ENCODE data around the gene ARHGAP19. TPM values are rescaled to one million over a fixed set of nuclear protein-coding genes. Genes with fewer than 3 reads are reported as not detected.
A peak's percentile ranks its signal among the peaks of the same experiment; 100 is the strongest.

The ARHGAP19 gene
- total RNA-seq, 1 experiment from 2014 or later = 11.2 TPM

GRCh38 chr10:97333351-97333600 lies 40.8 kb upstream of the ARHGAP19 start:
- Histone ChIP-seq H4K20me1 (ENCODE audit: insufficient read depth) (peaks cover 5% of the 10 kb centered on the region; the same call in 1 of the 2 replicates), H3K36me3 (ENCODE audit: low read depth) (no peaks in the 10 kb centered on the region), H3K4me2 (peak overlapping the region; percentile 97), H3K79me2 (ENCODE audit: low read depth) (peaks cover 40% of the 10 kb centered on the region), H2AFZ (peak overlapping the region; percentile 71), H3K27me3 (ENCODE audit: insufficient read depth, low read depth) (no peaks in the 10 kb centered on the region), H3K4me1 (replicated peaks; ENCODE audit: insufficient read depth) (peaks cover 53% of the 10 kb centered on the region), H3K27ac (peak overlapping the region; percentile 50), H3K4me3 (peak overlapping the region; percentile 81), H3F3A (ENCODE audit: insufficient read depth, low read depth) (peaks cover 31% of the 10 kb centered on the region; the same call in 1 of the 2 replicates), H3K9me2 (ENCODE audit: insufficient read depth) (no peaks in the 10 kb centered on the region), H3K9me3 (ENCODE audit: insufficient read depth, low read depth) (no peaks in the 10 kb centered on the region)
- no TSS peak for BruUV-seq (replicated peaks)
- CTCF ChIA-PET = interaction anchor here (1.6 to 1.8 kb wide), 2 partner anchors 41 to 55 kb away, joined by 7 to 15 read pairs; partner anchors contain the start of gene ARHGAP19
- POLR2A ChIA-PET (ENCODE audit: unreplicated experiment) = interaction anchor here (0.6 to 0.9 kb wide), 3 partner anchors 42 to 722 kb away, joined by 3 to 5 read pairs (median 3); no protein-coding TSS in a partner anchor
- no peak for DNase-seq
- intact Hi-C loops (cut with micrococcal nuclease; ENCODE audit: unreplicated experiment) = loop anchor here (5.0 kb wide), 3 partner anchors 41 to 114 kb away; partner anchors contain the start of genes ARHGAP19, EXOSC1 and ZDHHC16
- no peak for TF ChIP-seq EZH2 (IDR thresholded peaks at IDR 0.05; ENCODE audit: low read depth)
- TF ChIP-seq CTCF (conservative IDR thresholded peaks at IDR 0.05) = no peak

GRCh38 chr10:97332591-97333350 lies 40.3 kb upstream of the ARHGAP19 start:
- Histone ChIP-seq H3K4me2 (peak overlapping the region; percentile 97), H3K27me3 (ENCODE audit: insufficient read depth, low read depth) (no peaks in the 10 kb centered on the region), H2AFZ (peak overlapping the region; percentile 71), H3F3A (ENCODE audit: insufficient read depth, low read depth) (peaks cover 34% of the 10 kb centered on the region; the same call in 1 of the 2 replicates), H3K36me3 (ENCODE audit: low read depth) (no peaks in the 10 kb centered on the region), H3K27ac (peak overlapping the region; percentile 50), H3K9me2 (ENCODE audit: insufficient read depth) (no peaks in the 10 kb centered on the region), H4K20me1 (ENCODE audit: insufficient read depth) (peaks cover 7% of the 10 kb centered on the region; the same call in 1 of the 2 replicates), H3K4me1 (replicated peaks; ENCODE audit: insufficient read depth) (peaks cover 53% of the 10 kb centered on the region), H3K9me3 (ENCODE audit: insufficient read depth, low read depth) (no peaks in the 10 kb centered on the region), H3K79me2 (ENCODE audit: low read depth) (peaks cover 40% of the 10 kb centered on the region), H3K4me3 (peak overlapping the region; percentile 81)
- peak; percentile 22 to 43 for DNase-seq
- CTCF ChIA-PET = interaction anchor here (0.6 to 1.8 kb wide), 3 partner anchors 40 to 692 kb away, joined by 3 to 15 read pairs (median 7); partner anchors contain the start of gene ARHGAP19
- POLR2A ChIA-PET (ENCODE audit: unreplicated experiment) = interaction anchor here (0.6 to 0.9 kb wide), 3 partner anchors 41 to 722 kb away, joined by 3 to 5 read pairs (median 3); no protein-coding TSS in a partner anchor
- TF ChIP-seq CTCF (conservative IDR thresholded peaks at IDR 0.05) = no peak; the same call in 1 of the 2 replicates
- TF ChIP-seq EZH2 (IDR thresholded peaks at IDR 0.05; ENCODE audit: low read depth) = no peak
- intact Hi-C loops (cut with micrococcal nuclease; ENCODE audit: unreplicated experiment) = loop anchor here (5.0 kb wide), 3 partner anchors 40 to 115 kb away; partner anchors contain the start of genes ARHGAP19, EXOSC1 and ZDHHC16
- BruUV-seq (replicated peaks) = TSS peak; percentile 69

- POLR2A ChIA-PET (ENCODE audit: unreplicated experiment) = no interaction called here
- no peak overlapping the region for H3K4me3 ChIP-seq
- no peak overlapping the region for H2AFZ ChIP-seq
- H3K4me1 ChIP-seq (replicated peaks; ENCODE audit: insufficient read depth) = peaks cover 44% of the 10 kb centered on the region
- TF ChIP-seq EZH2 (IDR thresholded peaks at IDR 0.05; ENCODE audit: low read depth) (no peak), CTCF (conservative IDR thresholded peaks at IDR 0.05) (no peak)
- peak overlapping the region; percentile 97; the same call in 1 of the 2 replicates for H3K4me2 ChIP-seq
- intact Hi-C loops (cut with micrococcal nuclease; ENCODE audit: unreplicated experiment) = loop anchor here (5.0 kb wide), 3 partner anchors 39 to 116 kb away; partner anchors contain the start of genes ARHGAP19, EXOSC1 and ZDHHC16
- BruUV-seq (replicated peaks) = no TSS peak
- CTCF ChIA-PET = no interaction called here
- peaks cover 24% of the 10 kb centered on the region; the same call in 1 of the 2 replicates for H3F3A ChIP-seq (ENCODE audit: insufficient read depth, low read depth)
- no peak for DNase-seq
- no peaks in the 10 kb centered on the region for H3K9me2 ChIP-seq (ENCODE audit: insufficient read depth)
- peaks cover 8% of the 10 kb centered on the region; the same call in 1 of the 2 replicates for H4K20me1 ChIP-seq (ENCODE audit: insufficient read depth)
- no peak overlapping the region for H3K27ac ChIP-seq
- no peaks in the 10 kb centered on the region for H3K36me3 ChIP-seq (ENCODE audit: low read depth)
- H3K79me2 ChIP-seq (ENCODE audit: low read depth) = peaks cover 40% of the 10 kb centered on the region
- no peaks in the 10 kb centered on the region for H3K9me3 ChIP-seq (ENCODE audit: insufficient read depth, low read depth)
- no peaks in the 10 kb centered on the region for H3K27me3 ChIP-seq (ENCODE audit: insufficient read depth, low read depth)
Measured at GRCh38 chr10:97331153-97331703, 38.8 kb upstream of the ARHGAP19 start.
